Thoracic aorta (tissue), 2 donors: Measurements from ENCODE around the gene DKKL1. TPM values are rescaled to one million over a fixed set of nuclear protein-coding genes. Genes with fewer than 3 reads are reported as not detected.

Experiments
- ATAC-seq: fragments of 150-250 bp; one replicate; pipeline ENCODE4 v1.8.0; 2017; ENCODE audit warnings: low read depth; ENCODE audit not compliant: insufficient number of reproducible peaks, low FRiP score
- DNase-seq: peaks from one replicate; pipeline ENCODE4 v3.0.0-alpha.2; 2020; ENCODE audit warnings: low spot score
- H3K27ac ChIP-seq, 2 donors: fragments of 200-600 bp; sonication (generic); 1 replicate in 1 of 2; 2 replicates in 1 of 2; pipeline ENCODE4 v1.5.1; 2016; ENCODE audit warnings: mild to moderate bottlenecking in 2 of 2, moderate library complexity in 2 of 2
- H3K27me3 ChIP-seq: fragments of 200-600 bp; sonication (generic); replicated peaks from 2 replicates; pipeline ENCODE4 v1.6.0; 2016; ENCODE audit warnings: mild to moderate bottlenecking; ENCODE audit not compliant: insufficient read depth
- H3K36me3 ChIP-seq: fragments of 200-600 bp; sonication (generic); one replicate; pipeline ENCODE4 v1.5.1; 2016
- H3K4me1 ChIP-seq, 2 donors: fragments of 200-600 bp; sonication (generic); 1 replicate in 1 of 2; 2 replicates in 1 of 2; pipeline versions ENCODE4 v1.5.1 to v1.6.0; 2016; ENCODE audit warnings: low read depth in 2 of 2, mild to moderate bottlenecking in 1 of 2; ENCODE audit not compliant: control insufficient read depth in 1 of 2
- H3K4me3 ChIP-seq: fragments of 200-600 bp; sonication (generic); 2 replicates; pipeline ENCODE4 v1.5.1; 2016; ENCODE audit warnings: mild to moderate bottlenecking
- H3K9me3 ChIP-seq: fragments of 200-600 bp; sonication (generic); 2 replicates; pipeline ENCODE4 v1.5.1; 2016
- total RNA-seq, 2 donors: library from RNA; depleted of rRNA; stranded (reverse); fragments of >200 nt; gene quantifications; one replicate each; pipeline versions ENCODE4 v1.1.0 to v1.2.3, GENCODE V29; 2016
- TF ChIP-seq, protein P1 (sequence below): fragments of 200-600 bp; sonication (generic); IDR thresholded peaks from one replicate; pipeline ENCODE4 v1.5.1; 2019; ENCODE audit warnings: antibody characterized with exemption

Gene DKKL1
- total RNA-seq, 2 donors from 2014 or later = 0.95 TPM; not detected in 1

DNA sequence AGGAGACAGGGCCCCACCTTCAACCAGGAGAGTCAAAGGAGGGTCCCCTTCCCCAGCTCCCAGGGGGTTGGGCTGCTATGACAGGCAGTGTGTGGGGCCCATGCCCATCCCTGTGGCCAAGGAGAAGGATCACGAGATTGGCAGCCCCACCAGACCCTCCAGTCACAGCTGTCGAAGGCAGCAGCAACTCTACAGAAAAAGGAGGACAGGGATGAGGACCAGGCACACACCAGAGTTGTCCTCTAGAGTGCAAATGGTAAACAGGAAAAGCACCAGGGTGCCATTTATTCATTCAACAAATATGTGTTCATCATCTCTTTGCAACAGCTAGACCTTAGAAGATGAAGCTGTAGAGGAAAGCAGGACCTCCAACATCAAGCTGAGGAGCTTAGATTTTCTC is 55.5 kb downstream of the DKKL1 start:
- TF ChIP-seq, protein P1, sequence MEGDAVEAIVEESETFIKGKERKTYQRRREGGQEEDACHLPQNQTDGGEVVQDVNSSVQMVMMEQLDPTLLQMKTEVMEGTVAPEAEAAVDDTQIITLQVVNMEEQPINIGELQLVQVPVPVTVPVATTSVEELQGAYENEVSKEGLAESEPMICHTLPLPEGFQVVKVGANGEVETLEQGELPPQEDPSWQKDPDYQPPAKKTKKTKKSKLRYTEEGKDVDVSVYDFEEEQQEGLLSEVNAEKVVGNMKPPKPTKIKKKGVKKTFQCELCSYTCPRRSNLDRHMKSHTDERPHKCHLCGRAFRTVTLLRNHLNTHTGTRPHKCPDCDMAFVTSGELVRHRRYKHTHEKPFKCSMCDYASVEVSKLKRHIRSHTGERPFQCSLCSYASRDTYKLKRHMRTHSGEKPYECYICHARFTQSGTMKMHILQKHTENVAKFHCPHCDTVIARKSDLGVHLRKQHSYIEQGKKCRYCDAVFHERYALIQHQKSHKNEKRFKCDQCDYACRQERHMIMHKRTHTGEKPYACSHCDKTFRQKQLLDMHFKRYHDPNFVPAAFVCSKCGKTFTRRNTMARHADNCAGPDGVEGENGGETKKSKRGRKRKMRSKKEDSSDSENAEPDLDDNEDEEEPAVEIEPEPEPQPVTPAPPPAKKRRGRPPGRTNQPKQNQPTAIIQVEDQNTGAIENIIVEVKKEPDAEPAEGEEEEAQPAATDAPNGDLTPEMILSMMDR = no peak
- Histone ChIP-seq H3K27ac (no peak overlapping the region), H3K27me3 (peaks cover 19% of the 10 kb centered on the region), H3K4me3 (no peak overlapping the region), H3K9me3 (no peaks in the 10 kb centered on the region), H3K36me3 (no peaks in the 10 kb centered on the region), H3K4me1 (peaks cover 12 to 28% of the 10 kb centered on the region in 2 donors)
- no peak for ATAC-seq
- no peak for DNase-seq

- Histone ChIP-seq H3K27me3 (peaks cover 28% of the 10 kb centered on the region), H3K36me3 (no peaks in the 10 kb centered on the region), H3K4me3 (no peak overlapping the region), H3K9me3 (no peaks in the 10 kb centered on the region), H3K27ac (no peak overlapping the region), H3K4me1 (peaks cover 12 to 28% of the 10 kb centered on the region in 2 donors)
- ATAC-seq (no peak), DNase-seq (no peak)
- TF ChIP-seq, protein P1 = no peak
These were observed 56.5 kb downstream of the DKKL1 start for GRCh38 chr19:49420227-49420626.

DNA sequence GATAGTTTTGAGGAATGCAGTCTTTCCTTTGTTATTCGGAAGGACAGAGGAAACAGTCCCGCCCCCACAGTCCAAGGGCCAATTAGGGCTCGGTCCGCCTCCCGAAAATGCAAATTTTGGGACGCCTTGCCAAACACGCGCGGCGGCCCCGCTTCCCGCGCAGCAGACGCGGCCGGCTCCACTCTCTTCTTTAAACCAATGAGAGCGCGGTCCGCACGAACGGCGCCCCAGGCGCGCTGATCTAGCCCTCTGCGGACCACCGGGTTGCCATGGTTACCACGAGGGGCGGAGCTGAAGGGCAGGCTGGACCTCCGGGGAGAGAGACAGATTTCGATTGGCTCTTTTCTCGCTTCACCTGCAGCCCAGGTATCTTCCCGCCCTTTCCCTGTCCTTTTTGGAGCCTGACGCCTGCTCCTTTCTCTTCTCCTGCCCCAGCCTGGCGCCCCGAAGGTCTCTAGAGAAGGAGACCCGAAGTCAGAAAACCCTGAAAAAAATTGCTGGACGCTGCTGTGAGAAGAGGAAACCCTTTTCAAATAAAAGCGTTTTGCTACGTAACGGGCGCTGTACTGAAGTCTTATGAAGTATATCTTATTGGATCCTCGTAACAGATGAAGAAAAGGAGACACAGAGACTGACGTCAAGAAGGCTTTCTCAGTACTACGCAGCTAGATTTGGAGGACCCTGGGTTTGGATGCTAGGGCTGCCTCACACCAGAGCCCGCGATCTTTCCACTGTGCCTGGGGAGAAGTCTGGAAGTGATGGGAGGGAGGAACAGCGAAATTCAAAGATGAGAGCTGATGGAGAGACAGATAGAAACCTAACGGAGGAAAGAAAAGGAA is 57.6 kb downstream of the DKKL1 start:
- ATAC-seq (no peak), DNase-seq (no peak)
- H3K4me3 ChIP-seq = peak overlapping the region; percentile 25
- peaks cover 12 to 28% of the 10 kb centered on the region in 2 donors for H3K4me1 ChIP-seq
- TF ChIP-seq, protein P1 = no peak
- H3K9me3 ChIP-seq = no peaks in the 10 kb centered on the region
- peaks cover 38% of the 10 kb centered on the region for H3K27me3 ChIP-seq
- H3K27ac ChIP-seq = no peak overlapping the region
- no peaks in the 10 kb centered on the region for H3K36me3 ChIP-seq

GRCh38 chr19:49421878-49422202 is 58.2 kb downstream of the DKKL1 start:
- no peak for ATAC-seq

GRCh38 chr19:49422407-49423070 is 58.9 kb downstream of the DKKL1 start:
- TF ChIP-seq, protein P1 = peak; percentile 30
- H3K9me3 ChIP-seq = no peaks in the 10 kb centered on the region
- ATAC-seq (no peak), DNase-seq (no peak)
- no peak overlapping the region for H3K27ac ChIP-seq
- H3K36me3 ChIP-seq = no peaks in the 10 kb centered on the region
- peaks cover 12 to 28% of the 10 kb centered on the region in 2 donors for H3K4me1 ChIP-seq
- H3K4me3 ChIP-seq = peak overlapping the region; percentile 45
- peaks cover 51% of the 10 kb centered on the region for H3K27me3 ChIP-seq

More at GRCh38 chr19:49421878-49422202, 58.2 kb downstream of the DKKL1 start:
- TF ChIP-seq, protein P1 = no peak
- Histone ChIP-seq H3K27me3 (peaks cover 44% of the 10 kb centered on the region), H3K27ac (no peak overlapping the region), H3K9me3 (no peaks in the 10 kb centered on the region), H3K36me3 (no peaks in the 10 kb centered on the region), H3K4me1 (peaks cover 12 to 28% of the 10 kb centered on the region in 2 donors), H3K4me3 (no peak overlapping the region)
- no peak for DNase-seq
